GM12878 (cell line): ENCODE measurements around the gene NUP85. TPM values are rescaled to one million over a fixed set of nuclear protein-coding genes. Genes with fewer than 3 reads are reported as not detected.
A peak's percentile ranks its signal among the peaks of the same experiment; 100 is the strongest.

Experiments used
- ATAC-seq: fragments of 200-7000 bp; cut with Tn5 transposase; 3 replicates; pipeline ENCODE4 v1.9.1; 2020; ENCODE audit warnings: mild to moderate bottlenecking, moderate library complexity
- BruUV-seq: library from RNA; stranded (reverse); fragments of 400-500 nt; replicated peaks from 2 replicates; lab custom pipeline; 2021; lab: Mats Ljungman, UMichigan
- CTCF ChIA-PET: fragments of 300-600 bp; sonication (Branson Sonifier 250); formaldehyde crosslinking; extraction: SDS; loops from one replicate; lab custom pipeline; 2021; ENCODE audit warnings: inconsistent platforms; lab: Yijun Ruan, JAX
- POLR2A ChIA-PET: fragments of 350-600 bp; formaldehyde crosslinking; extraction: SDS; loops from one replicate; lab custom pipeline; 2021; ENCODE audit warnings: inconsistent platforms; lab: Charles Lee
- RAD21 ChIA-PET: fragments of 300-600 bp; sonication (Branson Sonifier 250); formaldehyde crosslinking; loops from one replicate; lab custom pipeline; 2023; ENCODE audit warnings: antibody characterized with exemption; ENCODE audit not compliant: unreplicated experiment; lab: Charles Lee
- SMC1A ChIA-PET: fragments of 300-600 bp; sonication (Branson Sonifier 250); formaldehyde crosslinking; loops from one replicate; lab custom pipeline; 2023; ENCODE audit not compliant: unreplicated experiment, uncharacterized antibody; lab: Charles Lee
- DNase-seq: peaks from one replicate; pipeline ENCODE4 v3.0.0-alpha.2; 2011; ENCODE audit warnings: low read depth, low spot score
- FAIRE-seq: peaks from 3 replicates; lab custom pipeline; 2011; peaks lifted over from hg19 to GRCh38; lab: Jason Lieb, UNC
- H2AFZ ChIP-seq: 2 replicates; pipeline ENCODE4 v1.6.0; 2011; ENCODE audit warnings: low read depth, low read length, control low read depth; ENCODE audit not compliant: control insufficient read depth
- H3K27ac ChIP-seq: 2 replicates; pipeline ENCODE4 v1.5.1; 2011; ENCODE audit warnings: control low read depth; ENCODE audit not compliant: control insufficient read depth, insufficient read depth
- H3K27me3 ChIP-seq, 2 experiments: replicated peaks in 1 of 2; 2 replicates each; pipeline versions ENCODE4 v1.6.0 to v1.6.1; 2011; ENCODE audit warnings: low read length in 1 of 2; ENCODE audit not compliant: control insufficient read depth in 2 of 2, insufficient read depth in 2 of 2
- H3K36me3 ChIP-seq, 2 experiments: 2 replicates each; pipeline ENCODE4 v1.5.1; 2011; ENCODE audit warnings: low read length in 1 of 2; ENCODE audit not compliant: control insufficient read depth in 2 of 2, insufficient read depth in 2 of 2
- H3K4me1 ChIP-seq: 2 replicates; pipeline ENCODE4 v1.6.1; 2011; ENCODE audit warnings: mild to moderate bottlenecking, low read length, moderate library complexity, mixed read lengths; ENCODE audit not compliant: control insufficient read depth, insufficient read depth
- H3K4me2 ChIP-seq: 2 replicates; pipeline ENCODE4 v1.6.0; 2011; ENCODE audit warnings: control low read depth; ENCODE audit not compliant: control insufficient read depth, insufficient read depth
- H3K4me3 ChIP-seq: fragments of 200-600 bp; sonication (generic); 2 replicates; pipeline ENCODE4 v1.5.1; 2016
- H3K79me2 ChIP-seq: 2 replicates; pipeline ENCODE4 v1.6.0; 2011; ENCODE audit warnings: low read length; ENCODE audit not compliant: control insufficient read depth, insufficient read depth
- H3K9ac ChIP-seq: 2 replicates; pipeline ENCODE4 v1.8.0; 2011; ENCODE audit warnings: low read length, control low read depth, mixed read lengths; ENCODE audit not compliant: control insufficient read depth, insufficient read depth
- H3K9me3 ChIP-seq: replicated peaks from 3 replicates; pipeline ENCODE4 v1.5.1; 2011; ENCODE audit warnings: mild to moderate bottlenecking, low read length; ENCODE audit not compliant: control insufficient read depth, insufficient read depth
- H4K20me1 ChIP-seq: 2 replicates; pipeline ENCODE4 v1.6.0; 2011; ENCODE audit not compliant: control insufficient read depth, insufficient read depth
- ASH2L ChIP-seq: fragments of 300-600, 200-600 bp; sonication (generic); IDR thresholded peaks from 2 replicates; pipeline ENCODE4 v1.6.1; 2017; ENCODE audit warnings: low read depth, mild to moderate bottlenecking, borderline replicate concordance
- FOS ChIP-seq: IDR thresholded peaks from 3 replicates; pipeline ENCODE4 v1.6.1; 2011; ENCODE audit warnings: borderline replicate concordance; ENCODE audit not compliant: insufficient read length; ENCODE audit errors: extremely low read depth
- MYB ChIP-seq: fragments of 150-350 bp; IDR thresholded peaks from 2 replicates; pipeline ENCODE4 v1.6.1; 2014; ENCODE audit warnings: mild to moderate bottlenecking, low read depth, low read length, borderline replicate concordance
- PAX8 ChIP-seq: fragments of 450-650 bp; IDR thresholded peaks from 2 replicates; pipeline ENCODE4 v1.6.1; 2017; ENCODE audit warnings: mild to moderate bottlenecking, moderate library complexity
- RB1 ChIP-seq: fragments of 450-650 bp; formaldehyde crosslinking; IDR thresholded peaks from 2 replicates; pipeline ENCODE4 v1.6.1; 2017; ENCODE audit warnings: mild to moderate bottlenecking, borderline replicate concordance
- SIN3A ChIP-seq: IDR thresholded peaks from 2 replicates; pipeline ENCODE4 v1.6.1; 2012; ENCODE audit warnings: low read depth, low read length, improper control_type of control experiment
- SMAD1 ChIP-seq: fragments of 450-650 bp; IDR thresholded peaks from 2 replicates; pipeline ENCODE4 v1.6.1; 2018; ENCODE audit warnings: mild to moderate bottlenecking, low read depth; ENCODE audit not compliant: partially characterized antibody
- ZNF274 ChIP-seq: IDR thresholded peaks from one replicate; pipeline ENCODE4 v1.8.0; 2011; ENCODE audit not compliant: insufficient read length, insufficient read depth
- WGBS: methylation state at CpG from one replicate; pipeline ENCODE4 v1.1.6; 2016; ENCODE audit warnings: low lambda C conversion rate; ENCODE audit not compliant: insufficient replicate concordance, insufficient coverage; ENCODE audit errors: missing lambda C conversion rate; 5-methylcytosine and 5-hydroxymethylcytosine counted together
- in situ Hi-C: fragments of 300-500 bp; cut with MboI; formaldehyde crosslinking; loops from 9 replicates; pipeline ENCODE4 v1.14.3; 2018; ENCODE audit warnings: mixed read lengths
- intact Hi-C: fragments of 100-400 bp; cut with micrococcal nuclease; formaldehyde crosslinking; loops from one replicate; pipeline ENCODE4 v1.14.2; 2022; ENCODE audit not compliant: unreplicated experiment
- polyA plus RNA-seq, 11 experiments: library from polyadenylated mRNA; depleted of rRNA in 4 of 11; unstranded in 6 of 11; stranded (reverse) in 5 of 11; fragments of >200 nt; fragmentation: Nextera tagmentation in 4 of 11; fragmentation: Illumina TruSeq in 1 of 11; extraction: Ambion mirVana in 4 of 11; extraction: Trizol in 1 of 11; gene quantifications; 1 replicate in 1 of 11; 2 replicates in 10 of 11; pipeline versions ENCODE4 v1.2.1 to v1.2.3, GENCODE V29; 2011 to 2016; ENCODE audit warnings: inconsistent platforms in 2 of 11, missing spikeins in 2 of 11, low read depth in 1 of 11
- total RNA-seq, 4 experiments: library from RNA; depleted of rRNA in 3 of 4; stranded (reverse); fragments of >200 nt in 3 of 4; fragmentation: Illumina TruSeq in 1 of 4; extraction: Trizol in 1 of 4; gene quantifications; 2 replicates each; pipeline versions ENCODE4 v1.2.1 to v1.2.3, GENCODE V29; 2013 to 2021
- TF ChIP-seq, protein P1 (sequence below): fragments of 450-650 bp; IDR thresholded peaks from 2 replicates; pipeline ENCODE4 v1.6.1; 2014; ENCODE audit warnings: mild to moderate bottlenecking
- TF ChIP-seq, protein P2 (sequence below): fragments of 450-650 bp; IDR thresholded peaks from 2 replicates; pipeline ENCODE4 v1.6.1; 2017; ENCODE audit warnings: mild to moderate bottlenecking, moderate library complexity
- TF ChIP-seq, protein P3 (sequence below): fragments of 450-650 bp; IDR thresholded peaks from 2 replicates; pipeline ENCODE4 v1.6.1; 2018; ENCODE audit warnings: borderline replicate concordance, mild to moderate bottlenecking; ENCODE audit not compliant: partially characterized antibody

The NUP85 gene
- total and polyA plus RNA-seq, 10 of the 15 experiments (the other 5 are each of a cell fraction or from before 2014, with no cell fraction given), result 54.0 to 135 (median 95.4) TPM

DNA sequence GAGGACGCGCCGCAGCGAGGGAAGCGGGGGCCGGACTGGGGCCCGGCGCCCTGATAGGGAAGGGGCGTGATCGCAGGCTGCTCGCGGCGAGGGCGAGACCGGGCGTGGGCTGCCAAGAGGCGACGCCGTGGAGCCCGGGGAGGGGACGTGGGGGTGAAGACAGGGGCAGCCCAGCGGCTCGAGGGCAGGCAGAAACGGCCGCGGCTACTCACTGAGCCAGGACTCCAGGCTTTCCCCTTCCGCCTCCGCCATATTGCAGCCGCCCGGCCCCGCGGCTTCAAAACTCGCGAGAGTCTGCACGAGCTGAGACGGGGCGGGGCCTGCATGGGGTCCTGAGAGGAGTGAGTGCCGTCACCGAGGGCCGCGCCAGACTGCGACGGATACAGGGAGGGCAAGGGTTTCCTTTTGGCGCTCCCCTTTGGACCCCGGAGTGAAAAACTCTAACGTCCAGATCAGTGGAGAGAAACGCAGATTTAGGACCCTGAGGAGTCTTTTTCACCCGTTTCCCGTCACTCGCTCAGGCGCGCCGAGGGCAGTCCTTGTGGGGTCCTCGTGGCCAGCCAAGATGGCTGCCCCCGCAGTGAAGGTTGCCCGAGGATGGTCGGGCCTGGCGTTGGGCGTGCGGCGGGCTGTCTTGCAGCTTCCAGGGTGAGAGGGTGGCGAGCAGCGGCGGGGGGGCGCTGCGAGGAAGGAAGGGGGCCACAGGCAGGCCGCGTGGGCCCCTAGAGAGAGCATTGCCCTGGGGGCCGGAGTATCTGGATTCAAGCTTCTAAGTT, 56.0 kb downstream of the NUP85 start, which contains the start of the genes GGA3 and MRPS7:
TSS of gene GGA3 (minus strand) at position 271 of the 776 bp plus-strand sequence. CDS start at position 252, 19 bp downstream.
TSS of gene MRPS7 (plus strand) at position 544 of the 776 bp plus-strand sequence. CDS start at position 566, 22 bp downstream.
- no peaks in the 10 kb centered on the region for H3K27me3 ChIP-seq
- peaks cover 55% of the 10 kb centered on the region for H3K79me2 ChIP-seq
- peaks cover 9% of the 10 kb centered on the region for H3K4me1 ChIP-seq
- H3K9ac ChIP-seq, result peak within 1 kb of the TSS; percentile 100
- no peaks in the 10 kb centered on the region for H3K9me3 ChIP-seq
- under 1% methylated on average over 53 of the region's 69 CpGs for WGBS
- DNase-seq (peak; percentile 75), ATAC-seq (peak; percentile 96), FAIRE-seq (peak; percentile 85)
- ChIA-PET RAD21 (interaction anchor here (0.7 to 3.5 kb wide), 12 partner anchors 10 to 300 kb away, joined by 3 to 43 read pairs (median 4); partner anchors contain the start of genes GRB2, MIF4GD, NUP85 and SLC25A19), SMC1A (interaction anchor here (0.8 to 5.0 kb wide), 16 partner anchors 9 to 151 kb away, joined by 3 to 62 read pairs (median 4); partner anchors contain the start of genes GRB2, MIF4GD, NUP85 and SLC25A19), CTCF (interaction anchor here (0.5 to 4.8 kb wide), 17 partner anchors 10 to 373 kb away, joined by 3 to 58 read pairs (median 4); partner anchors contain the start of genes MIF4GD, SLC25A19 and TMEM94), POLR2A (interaction anchor here (0.5 to 4.8 kb wide), 12 partner anchors 10 to 427 kb away, joined by 3 to 81 read pairs (median 5); partner anchors contain the start of genes ARMC7, MIF4GD and SLC25A19)
- peak within 1 kb of the TSS; percentile 86 for H3K4me3 ChIP-seq
- in situ Hi-C loops, result no loop called here
- H3K27ac ChIP-seq, result peak within 1 kb of the TSS; percentile 99
- no peaks in the 10 kb centered on the region for H4K20me1 ChIP-seq
- H3K4me2 ChIP-seq, result peak within 1 kb of the TSS; percentile 95
- BruUV-seq, result no TSS peak
- H2AFZ ChIP-seq, result peak within 1 kb of the TSS; percentile 97
- peaks cover 6 to 10% of the 10 kb centered on the region in 2 experiments for H3K36me3 ChIP-seq
- intact Hi-C loops, result loop anchor here (10.0 kb wide), 1 partner anchor 253 kb away; the partner anchor contains the start of genes CASKIN2 and TSEN54
- TF ChIP-seq ZNF274 (no peak), SIN3A (no peak; the same call in 1 of the 2 replicates), RB1 (peak; percentile 95; the same call in 1 of the 2 replicates), ASH2L (no peak), FOS (no peak), MYB (peak; percentile 99), PAX8 (no peak), SMAD1 (peak; percentile 37)
- TF ChIP-seq, protein P1, sequence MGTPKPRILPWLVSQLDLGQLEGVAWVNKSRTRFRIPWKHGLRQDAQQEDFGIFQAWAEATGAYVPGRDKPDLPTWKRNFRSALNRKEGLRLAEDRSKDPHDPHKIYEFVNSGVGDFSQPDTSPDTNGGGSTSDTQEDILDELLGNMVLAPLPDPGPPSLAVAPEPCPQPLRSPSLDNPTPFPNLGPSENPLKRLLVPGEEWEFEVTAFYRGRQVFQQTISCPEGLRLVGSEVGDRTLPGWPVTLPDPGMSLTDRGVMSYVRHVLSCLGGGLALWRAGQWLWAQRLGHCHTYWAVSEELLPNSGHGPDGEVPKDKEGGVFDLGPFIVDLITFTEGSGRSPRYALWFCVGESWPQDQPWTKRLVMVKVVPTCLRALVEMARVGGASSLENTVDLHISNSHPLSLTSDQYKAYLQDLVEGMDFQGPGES, result no peak
- TF ChIP-seq, protein P2, sequence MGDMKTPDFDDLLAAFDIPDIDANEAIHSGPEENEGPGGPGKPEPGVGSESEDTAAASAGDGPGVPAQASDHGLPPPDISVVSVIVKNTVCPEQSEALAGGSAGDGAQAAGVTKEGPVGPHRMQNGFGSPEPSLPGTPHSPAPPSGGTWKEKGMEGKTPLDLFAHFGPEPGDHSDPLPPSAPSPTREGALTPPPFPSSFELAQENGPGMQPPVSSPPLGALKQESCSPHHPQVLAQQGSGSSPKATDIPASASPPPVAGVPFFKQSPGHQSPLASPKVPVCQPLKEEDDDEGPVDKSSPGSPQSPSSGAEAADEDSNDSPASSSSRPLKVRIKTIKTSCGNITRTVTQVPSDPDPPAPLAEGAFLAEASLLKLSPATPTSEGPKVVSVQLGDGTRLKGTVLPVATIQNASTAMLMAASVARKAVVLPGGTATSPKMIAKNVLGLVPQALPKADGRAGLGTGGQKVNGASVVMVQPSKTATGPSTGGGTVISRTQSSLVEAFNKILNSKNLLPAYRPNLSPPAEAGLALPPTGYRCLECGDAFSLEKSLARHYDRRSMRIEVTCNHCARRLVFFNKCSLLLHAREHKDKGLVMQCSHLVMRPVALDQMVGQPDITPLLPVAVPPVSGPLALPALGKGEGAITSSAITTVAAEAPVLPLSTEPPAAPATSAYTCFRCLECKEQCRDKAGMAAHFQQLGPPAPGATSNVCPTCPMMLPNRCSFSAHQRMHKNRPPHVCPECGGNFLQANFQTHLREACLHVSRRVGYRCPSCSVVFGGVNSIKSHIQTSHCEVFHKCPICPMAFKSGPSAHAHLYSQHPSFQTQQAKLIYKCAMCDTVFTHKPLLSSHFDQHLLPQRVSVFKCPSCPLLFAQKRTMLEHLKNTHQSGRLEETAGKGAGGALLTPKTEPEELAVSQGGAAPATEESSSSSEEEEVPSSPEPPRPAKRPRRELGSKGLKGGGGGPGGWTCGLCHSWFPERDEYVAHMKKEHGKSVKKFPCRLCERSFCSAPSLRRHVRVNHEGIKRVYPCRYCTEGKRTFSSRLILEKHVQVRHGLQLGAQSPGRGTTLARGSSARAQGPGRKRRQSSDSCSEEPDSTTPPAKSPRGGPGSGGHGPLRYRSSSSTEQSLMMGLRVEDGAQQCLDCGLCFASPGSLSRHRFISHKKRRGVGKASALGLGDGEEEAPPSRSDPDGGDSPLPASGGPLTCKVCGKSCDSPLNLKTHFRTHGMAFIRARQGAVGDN, result peak; percentile 48; the same call in 1 of the 2 replicates
- TF ChIP-seq, protein P3, sequence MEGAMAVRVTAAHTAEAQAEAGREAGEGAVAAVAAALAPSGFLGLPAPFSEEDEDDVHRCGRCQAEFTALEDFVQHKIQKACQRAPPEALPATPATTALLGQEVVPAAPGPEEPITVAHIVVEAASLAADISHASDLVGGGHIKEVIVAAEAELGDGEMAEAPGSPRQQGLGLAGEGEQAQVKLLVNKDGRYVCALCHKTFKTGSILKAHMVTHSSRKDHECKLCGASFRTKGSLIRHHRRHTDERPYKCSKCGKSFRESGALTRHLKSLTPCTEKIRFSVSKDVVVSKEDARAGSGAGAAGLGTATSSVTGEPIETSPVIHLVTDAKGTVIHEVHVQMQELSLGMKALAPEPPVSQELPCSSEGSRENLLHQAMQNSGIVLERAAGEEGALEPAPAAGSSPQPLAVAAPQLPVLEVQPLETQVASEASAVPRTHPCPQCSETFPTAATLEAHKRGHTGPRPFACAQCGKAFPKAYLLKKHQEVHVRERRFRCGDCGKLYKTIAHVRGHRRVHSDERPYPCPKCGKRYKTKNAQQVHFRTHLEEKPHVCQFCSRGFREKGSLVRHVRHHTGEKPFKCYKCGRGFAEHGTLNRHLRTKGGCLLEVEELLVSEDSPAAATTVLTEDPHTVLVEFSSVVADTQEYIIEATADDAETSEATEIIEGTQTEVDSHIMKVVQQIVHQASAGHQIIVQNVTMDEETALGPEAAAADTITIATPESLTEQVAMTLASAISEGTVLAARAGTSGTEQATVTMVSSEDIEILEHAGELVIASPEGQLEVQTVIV, result peak; percentile 9
